Panc1 (cell line): Measurements from ENCODE around the gene SIPA1L2. TPM values are rescaled to one million over a fixed set of nuclear protein-coding genes. Genes with fewer than 3 reads are reported as not detected.

Experiments used
- ATAC-seq: fragments of 200-7000 bp; cut with Tn5 transposase; 2 replicates; pipeline ENCODE4 v1.9.1; 2020; ENCODE audit warnings: mild to moderate bottlenecking, moderate library complexity
- BruUV-seq: library from RNA; stranded (reverse); fragments of 400-500 nt; replicated peaks from 2 replicates; lab custom pipeline; 2021; lab: Mats Ljungman, UMichigan
- CTCF ChIA-PET: fragments of 300-600 bp; sonication (Branson Sonifier 250); formaldehyde crosslinking; loops from one replicate; lab custom pipeline; 2022; ENCODE audit warnings: antibody characterized with exemption; lab: Charles Lee
- POLR2A ChIA-PET: fragments of 300-600 bp; sonication (Branson Sonifier 250); formaldehyde crosslinking; loops from one replicate; lab custom pipeline; 2022; ENCODE audit warnings: antibody characterized with exemption; lab: Charles Lee
- DNase-seq: peaks from one replicate; pipeline ENCODE4 v3.0.0-alpha.2; 2010; ENCODE audit warnings: low read depth, low spot score
- H3K27ac ChIP-seq: 2 replicates; pipeline ENCODE4 v1.5.1; 2011; ENCODE audit warnings: mild to moderate bottlenecking, low read length, inconsistent platforms
- H3K27me3 ChIP-seq: fragments of 200-500 bp; sonication (Bioruptor generic); 2 replicates; pipeline ENCODE4 v1.6.0; 2014; ENCODE audit warnings: low read length, inconsistent platforms; ENCODE audit not compliant: control insufficient read depth, insufficient read depth
- H3K36me3 ChIP-seq: fragments of 200-500 bp; sonication (Bioruptor generic); 2 replicates; pipeline ENCODE4 v1.5.1; 2014; ENCODE audit warnings: inconsistent platforms, mild to moderate bottlenecking, low read length, moderate library complexity; ENCODE audit not compliant: control insufficient read depth, insufficient read depth
- H3K4me1 ChIP-seq: 2 replicates; pipeline ENCODE4 v1.5.1; 2011; ENCODE audit warnings: inconsistent platforms, mild to moderate bottlenecking, low read length, moderate library complexity; ENCODE audit not compliant: control insufficient read depth, insufficient read depth
- H3K4me3 ChIP-seq, 2 experiments: 2 replicates each; pipeline ENCODE4 v1.5.1; 2011 to 2012; ENCODE audit warnings: low read depth in 2 of 2, low read length in 2 of 2, mild to moderate bottlenecking in 2 of 2, inconsistent platforms in 1 of 2, moderate library complexity in 1 of 2
- H3K9me3 ChIP-seq: fragments of 200-500 bp; sonication (Bioruptor generic); 2 replicates; pipeline ENCODE4 v1.5.1; 2014; ENCODE audit warnings: low read depth, mild to moderate bottlenecking, inconsistent platforms, low read length, moderate library complexity; ENCODE audit not compliant: control insufficient read depth, insufficient read depth
- POLR2AphosphoS5 ChIP-seq: IDR thresholded peaks from 2 replicates; pipeline ENCODE4 v1.6.1; 2012; ENCODE audit warnings: mild to moderate bottlenecking, low read depth, low read length, moderate library complexity
- REST ChIP-seq, 2 experiments: IDR thresholded peaks; 2 replicates each; pipeline ENCODE4 v1.6.1; 2011 to 2012; ENCODE audit warnings: low read depth in 2 of 2, control low read depth in 1 of 2, low read length in 1 of 2, mild to moderate bottlenecking in 1 of 2, moderate library complexity in 1 of 2; ENCODE audit not compliant: insufficient read depth in 1 of 2
- SIN3A ChIP-seq: IDR thresholded peaks from 2 replicates; pipeline ENCODE4 v1.6.1; 2012; ENCODE audit warnings: low read depth, mild to moderate bottlenecking, low read length, moderate library complexity, borderline replicate concordance; ENCODE audit not compliant: insufficient read depth
- TCF7L2 ChIP-seq: IDR thresholded peaks from 2 replicates; pipeline ENCODE4 v1.6.1; 2011; ENCODE audit warnings: mild to moderate bottlenecking, low read depth, low read length, inconsistent platforms
- in situ Hi-C: cut with HindIII; loops from 2 replicates; pipeline ENCODE4 v1.10.0; 2016; ENCODE audit warnings: low sequenced_read_pairs, low pct_unique_long_range_greater_than_20kb
- intact Hi-C: fragments of 100-400 bp; cut with micrococcal nuclease; formaldehyde crosslinking; loops from one replicate; pipeline ENCODE4 v1.10.0; 2022; ENCODE audit not compliant: unreplicated experiment
- total RNA-seq: library from RNA; stranded (reverse); gene quantifications from one replicate; pipeline ENCODE4 v1.2.1, GENCODE V29; 2021; ENCODE audit not compliant: unreplicated experiment
- TF ChIP-seq, protein P1 (sequence below): fragments of 450-650 bp; IDR thresholded peaks from 2 replicates; pipeline ENCODE4 v1.5.1; 2017; ENCODE audit warnings: mild to moderate bottlenecking

Gene SIPA1L2
- total RNA-seq, 1 experiment from 2014 or later = 5.2 TPM

- ATAC-seq (no peak), DNase-seq (no peak)
- Histone ChIP-seq H3K9me3 (no peaks in the 10 kb centered on the region), H3K4me3 (no peak overlapping the region), H3K27ac (no peak overlapping the region), H3K27me3 (no peaks in the 10 kb centered on the region), H3K4me1 (no peaks in the 10 kb centered on the region), H3K36me3 (no peaks in the 10 kb centered on the region)
- in situ Hi-C loops (no loop called here), intact Hi-C loops (no loop called here)
- ChIA-PET POLR2A (no interaction called here), CTCF (no interaction called here)
- TF ChIP-seq REST (IDR thresholded peaks at IDR 0.05; ENCODE audit: insufficient read depth in 1 of 2, low read depth in 2 of 2, low read length in 1 of 2) = no peak
- TF ChIP-seq, protein P1, sequence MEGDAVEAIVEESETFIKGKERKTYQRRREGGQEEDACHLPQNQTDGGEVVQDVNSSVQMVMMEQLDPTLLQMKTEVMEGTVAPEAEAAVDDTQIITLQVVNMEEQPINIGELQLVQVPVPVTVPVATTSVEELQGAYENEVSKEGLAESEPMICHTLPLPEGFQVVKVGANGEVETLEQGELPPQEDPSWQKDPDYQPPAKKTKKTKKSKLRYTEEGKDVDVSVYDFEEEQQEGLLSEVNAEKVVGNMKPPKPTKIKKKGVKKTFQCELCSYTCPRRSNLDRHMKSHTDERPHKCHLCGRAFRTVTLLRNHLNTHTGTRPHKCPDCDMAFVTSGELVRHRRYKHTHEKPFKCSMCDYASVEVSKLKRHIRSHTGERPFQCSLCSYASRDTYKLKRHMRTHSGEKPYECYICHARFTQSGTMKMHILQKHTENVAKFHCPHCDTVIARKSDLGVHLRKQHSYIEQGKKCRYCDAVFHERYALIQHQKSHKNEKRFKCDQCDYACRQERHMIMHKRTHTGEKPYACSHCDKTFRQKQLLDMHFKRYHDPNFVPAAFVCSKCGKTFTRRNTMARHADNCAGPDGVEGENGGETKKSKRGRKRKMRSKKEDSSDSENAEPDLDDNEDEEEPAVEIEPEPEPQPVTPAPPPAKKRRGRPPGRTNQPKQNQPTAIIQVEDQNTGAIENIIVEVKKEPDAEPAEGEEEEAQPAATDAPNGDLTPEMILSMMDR = no peak
- no peak for TF ChIP-seq TCF7L2
- TF ChIP-seq POLR2AphosphoS5 = no peak
- TF ChIP-seq SIN3A = no peak
- BruUV-seq = no TSS peak
These were observed 42.6 kb downstream of the SIPA1L2 start for GRCh38 chr1:232587141-232588008.

- ATAC-seq = no peak
These were observed 43.3 kb downstream of the SIPA1L2 start for GRCh38 chr1:232586679-232587078.

More at GRCh38 chr1:232586679-232587078, 43.3 kb downstream of the SIPA1L2 start:
- no peak for DNase-seq
- no peak overlapping the region for H3K4me3 ChIP-seq
- ChIA-PET CTCF (no interaction called here), POLR2A (no interaction called here)
- no peak overlapping the region for H3K27ac ChIP-seq
- no peaks in the 10 kb centered on the region for H3K27me3 ChIP-seq
- in situ Hi-C loops = no loop called here
- no peaks in the 10 kb centered on the region for H3K4me1 ChIP-seq
- intact Hi-C loops = no loop called here
- no TSS peak for BruUV-seq
- TF ChIP-seq TCF7L2 (no peak), POLR2AphosphoS5 (no peak), SIN3A (no peak), REST (IDR thresholded peaks at IDR 0.05; ENCODE audit: insufficient read depth in 1 of 2, low read depth in 2 of 2, low read length in 1 of 2) (no peak)
- TF ChIP-seq, protein P1 = no peak
- no peaks in the 10 kb centered on the region for H3K36me3 ChIP-seq
- no peaks in the 10 kb centered on the region for H3K9me3 ChIP-seq
